ENCODE data around the gene RPL13A. TPM values are rescaled to one million over a fixed set of nuclear protein-coding genes. Genes with fewer than 3 reads are reported as not detected.
A peak's percentile ranks its signal among the peaks of the same experiment; 100 is the strongest.

The RPL13A gene
- total and polyA plus RNA-seq, 9 of the 15 experiments (the other 6 are each of a cell fraction or from before 2014, with no cell fraction given): 1,744 to 5,482 (median 2,949) TPM

DNA sequence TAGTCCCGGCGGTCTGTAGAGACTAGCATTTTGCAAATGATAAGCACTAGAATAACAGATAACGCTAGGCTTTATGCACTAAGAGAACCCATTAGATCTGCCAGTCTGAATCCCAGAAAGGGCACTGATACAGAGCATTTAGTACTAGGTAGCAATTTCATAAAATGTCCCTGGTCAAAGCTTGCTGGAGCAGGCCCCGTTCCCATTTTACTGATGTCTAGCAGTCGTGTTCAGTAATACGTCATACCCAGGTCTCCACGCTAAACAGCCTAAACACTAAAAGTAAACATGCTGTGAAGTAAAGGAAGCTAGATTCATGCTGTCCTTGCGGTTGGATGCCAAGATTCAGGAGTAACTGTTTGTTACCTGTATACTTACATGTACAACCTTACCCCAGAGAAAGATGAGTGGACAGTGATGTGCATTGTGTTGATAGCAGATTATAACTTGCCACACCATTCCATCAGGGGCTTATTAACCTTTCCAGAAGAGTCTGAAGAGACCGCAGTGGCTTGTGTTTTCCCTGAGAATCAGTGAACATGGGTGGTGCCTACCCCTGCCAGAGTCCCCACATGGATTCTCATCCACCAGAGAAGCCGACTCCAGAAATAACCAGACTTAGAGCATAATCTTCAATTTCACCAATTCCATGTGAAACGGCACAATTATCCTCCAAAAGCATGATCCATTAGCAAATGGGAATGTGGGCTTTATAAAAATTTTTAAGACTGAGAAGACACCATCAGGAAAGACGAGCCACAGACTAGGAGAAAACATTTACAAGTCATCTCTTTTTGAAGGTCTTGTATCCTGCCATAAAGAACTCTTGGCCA, 5.4 kb downstream of the RPL13A start (continued):
- TF ChIP-seq, protein P1, sequence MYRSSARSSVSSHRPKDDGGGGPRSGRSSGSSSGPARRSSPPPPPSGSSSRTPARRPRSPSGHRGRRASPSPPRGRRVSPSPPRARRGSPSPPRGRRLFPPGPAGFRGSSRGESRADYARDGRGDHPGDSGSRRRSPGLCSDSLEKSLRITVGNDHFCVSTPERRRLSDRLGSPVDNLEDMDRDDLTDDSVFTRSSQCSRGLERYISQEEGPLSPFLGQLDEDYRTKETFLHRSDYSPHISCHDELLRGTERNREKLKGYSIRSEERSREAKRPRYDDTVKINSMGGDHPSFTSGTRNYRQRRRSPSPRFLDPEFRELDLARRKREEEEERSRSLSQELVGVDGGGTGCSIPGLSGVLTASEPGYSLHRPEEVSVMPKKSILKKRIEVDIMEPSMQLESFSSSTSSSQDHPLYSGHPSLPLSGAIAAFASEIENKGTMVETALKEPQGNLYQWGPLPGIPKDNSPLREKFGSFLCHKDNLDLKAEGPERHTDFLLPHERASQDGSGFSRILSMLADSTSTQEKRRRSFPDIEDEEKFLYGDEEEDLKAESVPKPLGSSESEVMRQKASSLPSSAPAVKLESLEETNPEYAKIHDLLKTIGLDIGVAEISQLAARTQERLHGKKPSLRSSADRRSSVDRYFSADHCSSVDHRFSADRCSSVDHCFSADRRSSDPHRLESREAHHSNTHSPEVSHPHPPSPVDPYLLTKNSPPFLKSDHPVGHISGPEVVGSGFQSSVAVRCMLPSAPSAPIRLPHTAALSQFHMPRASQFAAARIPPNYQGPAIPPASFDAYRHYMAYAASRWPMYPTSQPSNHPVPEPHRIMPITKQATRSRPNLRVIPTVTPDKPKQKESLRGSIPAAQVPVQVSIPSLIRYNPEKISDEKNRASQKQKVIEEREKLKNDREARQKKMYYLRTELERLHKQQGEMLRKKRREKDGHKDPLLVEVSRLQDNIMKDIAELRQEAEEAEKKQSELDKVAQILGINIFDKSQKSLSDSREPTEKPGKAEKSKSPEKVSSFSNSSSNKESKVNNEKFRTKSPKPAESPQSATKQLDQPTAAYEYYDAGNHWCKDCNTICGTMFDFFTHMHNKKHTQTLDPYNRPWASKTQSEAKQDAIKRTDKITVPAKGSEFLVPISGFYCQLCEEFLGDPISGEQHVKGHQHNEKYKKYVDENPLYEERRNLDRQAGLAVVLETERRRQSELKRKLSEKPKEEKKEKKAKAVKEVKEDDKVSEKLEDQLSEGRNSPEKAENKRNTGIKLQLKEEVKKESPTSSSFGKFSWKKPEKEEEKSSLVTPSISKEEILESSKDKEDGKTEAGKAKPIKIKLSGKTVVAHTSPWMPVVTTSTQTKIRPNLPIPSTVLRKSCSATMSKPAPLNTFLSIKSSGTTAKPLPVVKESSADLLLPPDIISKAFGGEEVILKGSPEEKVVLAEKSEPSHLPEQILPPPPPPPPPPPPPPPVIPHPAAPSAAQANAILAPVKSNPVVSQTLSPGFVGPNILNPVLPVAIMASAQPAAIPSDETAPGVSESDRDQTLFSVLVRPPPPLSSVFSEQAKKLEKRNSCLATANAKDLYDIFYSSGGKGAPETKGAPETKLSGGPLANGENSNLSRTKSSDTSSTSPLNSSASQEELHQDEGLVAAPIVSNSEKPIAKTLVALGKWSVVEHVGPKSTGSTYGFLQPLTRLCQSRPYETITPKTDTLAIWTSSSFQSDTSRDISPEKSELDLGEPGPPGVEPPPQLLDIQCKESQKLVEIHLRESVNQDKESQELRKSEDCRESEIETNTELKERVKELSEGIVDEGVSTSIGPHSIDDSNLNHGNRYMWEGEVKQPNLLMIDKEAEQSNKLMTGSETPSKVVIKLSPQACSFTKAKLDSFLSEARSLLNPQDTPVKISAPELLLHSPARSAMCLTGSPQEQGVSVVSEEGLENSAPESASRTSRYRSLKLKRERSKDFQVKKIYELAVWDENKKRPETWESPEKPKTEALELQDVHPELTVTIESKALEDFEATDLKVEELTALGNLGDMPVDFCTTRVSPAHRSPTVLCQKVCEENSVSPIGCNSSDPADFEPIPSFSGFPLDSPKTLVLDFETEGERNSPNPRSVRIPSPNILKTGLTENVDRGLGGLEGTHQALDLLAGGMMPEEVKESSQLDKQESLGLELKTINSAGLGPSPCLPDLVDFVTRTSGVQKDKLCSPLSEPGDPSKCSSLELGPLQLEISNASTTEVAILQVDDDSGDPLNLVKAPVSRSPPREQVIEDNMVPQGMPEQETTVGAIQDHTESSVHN (IDR thresholded peaks at IDR 0.05; ENCODE audit: borderline replicate concordance in 1 of 2, low read depth in 1 of 2): no peak
- TF ChIP-seq RBFOX2 (IDR thresholded peaks at IDR 0.05; ENCODE audit: low read depth, low read length) (peak; percentile 55), ZNF717 (CRISPR knock-in tag; IDR thresholded peaks at IDR 0.05) (peak; percentile 91), SMAD3 (CRISPR knock-in tag; conservative IDR thresholded peaks at IDR 0.05) (peak; percentile 48; the same call in 1 of the 2 replicates)
